Measurements from ENCODE around the gene PYGM.

DNA sequence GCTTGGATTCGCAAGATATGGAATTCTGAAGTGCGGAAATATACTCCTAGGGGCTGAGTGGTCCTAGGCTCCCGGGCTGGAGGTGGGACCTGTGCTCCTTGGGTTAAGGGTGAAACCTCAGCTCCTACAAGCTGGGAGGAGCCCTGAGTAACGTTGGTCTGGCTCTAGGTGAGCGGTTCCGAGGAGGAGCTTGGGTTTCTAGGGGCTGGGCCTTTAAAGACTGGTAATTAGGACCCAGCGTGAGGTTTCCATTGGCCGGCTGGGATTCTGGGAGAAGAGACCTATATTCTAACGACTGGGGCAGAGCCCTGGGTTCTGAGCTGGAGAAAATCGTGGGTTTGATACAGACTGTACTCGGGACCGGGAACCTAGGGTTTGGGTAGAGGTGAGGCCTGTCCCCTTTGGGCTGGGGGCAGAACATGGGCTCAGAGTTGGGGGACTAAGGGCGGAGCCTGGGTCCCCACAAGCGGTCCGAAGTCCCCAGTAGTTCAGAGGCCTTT is 44.1 kb upstream of the PYGM start:
- no peak for TF ChIP-seq CTCF (conservative IDR thresholded peaks at IDR 0.05 in 1 of 2, IDR thresholded peaks at IDR 0.05 in 1 of 2; ENCODE audit: low read depth in 1 of 2, low read length in 2 of 2)
- TF ChIP-seq EZH2 (IDR thresholded peaks at IDR 0.05; ENCODE audit: low read length, missing control alignments): no peak

All from fibroblast of lung (primary cell).